Right lobe of liver (tissue), 6 donors: ENCODE data around the gene LONP2. TPM values are rescaled to one million over a fixed set of nuclear protein-coding genes. Genes with fewer than 3 reads are reported as not detected.

Experiments used
- ATAC-seq, 4 donors: fragments of 200-7000 bp; cut with Tn5 transposase; one replicate each; pipeline ENCODE4 v1.9.1; 2020; ENCODE audit warnings: mild to moderate bottlenecking in 4 of 4, moderate library complexity in 4 of 4
- DNase-seq, 3 donors: peaks; one replicate each; pipeline ENCODE4 v3.0.0-alpha.2; 2020
- H3K27ac ChIP-seq, 3 donors: fragments of 200-600 bp; one replicate each; pipeline ENCODE4 v1.8.0; 2022
- H3K27me3 ChIP-seq, 2 donors: fragments of 200-600 bp; one replicate each; pipeline ENCODE4 v1.8.0; 2022
- H3K36me3 ChIP-seq, 4 donors: fragments of 200-600 bp; sonication (generic) in 1 of 4; one replicate each; pipeline versions ENCODE4 v1.5.1 to v1.8.0; 2017 to 2022; ENCODE audit warnings: control low read depth in 1 of 4
- H3K4me1 ChIP-seq, 4 donors: fragments of 200-600 bp; sonication (generic) in 1 of 4; one replicate each; pipeline versions ENCODE4 v1.5.1 to v1.8.0; 2017 to 2022; ENCODE audit warnings: control low read depth in 1 of 4
- H3K4me3 ChIP-seq, 3 donors: fragments of 200-600 bp; one replicate each; pipeline ENCODE4 v1.8.0; 2022
- H3K9me3 ChIP-seq, 4 donors: fragments of 200-600 bp; sonication (generic) in 1 of 4; one replicate each; pipeline versions ENCODE4 v1.5.1 to v1.8.0; 2017 to 2022; ENCODE audit warnings: control low read depth in 1 of 4
- CTCF ChIP-seq, 4 donors: fragments of 200-600 bp in 3 of 4; fragments of 450-650 bp in 1 of 4; IDR thresholded peaks; one replicate each; pipeline versions ENCODE4 v1.5.1 to v1.8.0; 2016 to 2022; ENCODE audit warnings: antibody characterized with exemption in 4 of 4, mild to moderate bottlenecking in 2 of 4
- POLR2A ChIP-seq: fragments of 450-650 bp; IDR thresholded peaks from one replicate; pipeline ENCODE4 v1.6.1; 2017; ENCODE audit warnings: antibody characterized with exemption, mild to moderate bottlenecking
- WGBS: methylation state at CpG from one replicate; pipeline ENCODE4 v1.1.6; 2018; ENCODE audit warnings: low coverage, low lambda C conversion rate; ENCODE audit not compliant: insufficient coverage; ENCODE audit errors: missing lambda C conversion rate; 5-methylcytosine and 5-hydroxymethylcytosine counted together
- intact Hi-C, 2 donors: fragments of 100-400 bp; cut with DNase I; formaldehyde crosslinking; loops; one replicate each; pipeline versions ENCODE4 v1.11.2 to v1.14.1; 2022
- total RNA-seq, 6 experiments: library from RNA; depleted of rRNA in 2 of 6; stranded (reverse); fragments of >200 nt in 2 of 6; fragmentation: NEBNext Ultra II Directional in 3 of 6; extraction: Animal tissue kit (Norgen Biotek cat#: 25700) in 3 of 6; gene quantifications; one replicate each; pipeline versions ENCODE4 v1.1.0 to v1.2.4, GENCODE V29; 2016 to 2023
- donor health status: DM: no; HTN: yes; CAD: no.
- donor health status: DM: no; HTN: no; CAD: no.
- donor health status: DM: no; HTN: no; CAD: no.
- donor health status: DM: no; HTN: yes; CAD: no.
- donor health status: DM: no; HTN: yes; CAD: no.

Gene LONP2
- total RNA-seq, 6 experiments from 2014 or later = 102 to 164 (median 153) TPM

DNA sequence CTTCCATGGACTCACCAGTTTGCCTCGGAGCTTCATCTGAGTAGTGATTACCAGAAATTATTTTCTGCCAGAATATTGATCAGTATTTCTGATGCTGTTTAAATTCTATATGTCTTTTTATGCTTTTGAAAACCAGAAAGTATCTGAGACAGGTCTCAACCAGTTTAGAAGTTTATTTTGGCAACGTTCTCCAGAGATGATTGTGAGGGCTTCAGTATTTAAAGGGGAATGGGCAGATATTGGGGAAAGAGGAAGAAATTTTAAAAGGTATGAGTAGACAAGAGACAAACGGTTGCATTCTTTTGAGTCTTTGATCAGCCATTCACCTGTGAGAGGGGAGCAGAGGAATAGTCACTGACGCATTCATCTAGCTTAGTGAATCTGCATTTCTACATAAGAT, 47.7 kb downstream of the LONP2 start:
- no peak for TF ChIP-seq POLR2A
- no peak for TF ChIP-seq CTCF (IDR thresholded peaks at IDR 0.05)
- 79% methylated on average over 4 of the region's 4 CpGs for WGBS
- Histone ChIP-seq H3K9me3 (no peaks in the 10 kb centered on the region), H3K4me1 (no peaks in the 10 kb centered on the region), H3K27me3 (no peaks in the 10 kb centered on the region), H3K4me3 (no peak overlapping the region), H3K27ac (no peak overlapping the region), H3K36me3 (peaks cover 0 to 53% (median 25%) of the 10 kb centered on the region in 4 donors)
- ATAC-seq (no peak), DNase-seq (no peak)
- intact Hi-C loops = no loop called here

- TF ChIP-seq POLR2A = no peak
- TF ChIP-seq CTCF (IDR thresholded peaks at IDR 0.05) = no peak
- H3K27me3 ChIP-seq = no peaks in the 10 kb centered on the region
- 46% methylated on average over 2 of the region's 2 CpGs for WGBS
- no peak for ATAC-seq
- no peak for DNase-seq
- no peaks in the 10 kb centered on the region for H3K4me1 ChIP-seq
- intact Hi-C loops = no loop called here
- no peak overlapping the region for H3K4me3 ChIP-seq
- H3K9me3 ChIP-seq = no peaks in the 10 kb centered on the region
- H3K36me3 ChIP-seq = peaks cover 0 to 53% (median 31%) of the 10 kb centered on the region in 4 donors
- peak overlapping the region in 1 of 3 donors; percentile 10 for H3K27ac ChIP-seq
Measured at GRCh38 chr16:48292452-48292851, 48.4 kb downstream of the LONP2 start.

GRCh38 chr16:48294724-48295123, 50.6 kb downstream of the LONP2 start:
- H3K27me3 ChIP-seq = no peaks in the 10 kb centered on the region
- H3K4me1 ChIP-seq = peaks cover 0 to 11% (median 2%) of the 10 kb centered on the region in 4 donors
- H3K9me3 ChIP-seq = no peaks in the 10 kb centered on the region
- TF ChIP-seq POLR2A = no peak
- TF ChIP-seq CTCF (IDR thresholded peaks at IDR 0.05) = no peak
- intact Hi-C loops = no loop called here
- H3K4me3 ChIP-seq = no peak overlapping the region
- peaks cover 0 to 50% (median 34%) of the 10 kb centered on the region in 4 donors for H3K36me3 ChIP-seq
- DNase-seq = no peak
- no peak overlapping the region for H3K27ac ChIP-seq
- 89% methylated on average over 1 of the region's 1 CpG for WGBS
- ATAC-seq = no peak

DNA sequence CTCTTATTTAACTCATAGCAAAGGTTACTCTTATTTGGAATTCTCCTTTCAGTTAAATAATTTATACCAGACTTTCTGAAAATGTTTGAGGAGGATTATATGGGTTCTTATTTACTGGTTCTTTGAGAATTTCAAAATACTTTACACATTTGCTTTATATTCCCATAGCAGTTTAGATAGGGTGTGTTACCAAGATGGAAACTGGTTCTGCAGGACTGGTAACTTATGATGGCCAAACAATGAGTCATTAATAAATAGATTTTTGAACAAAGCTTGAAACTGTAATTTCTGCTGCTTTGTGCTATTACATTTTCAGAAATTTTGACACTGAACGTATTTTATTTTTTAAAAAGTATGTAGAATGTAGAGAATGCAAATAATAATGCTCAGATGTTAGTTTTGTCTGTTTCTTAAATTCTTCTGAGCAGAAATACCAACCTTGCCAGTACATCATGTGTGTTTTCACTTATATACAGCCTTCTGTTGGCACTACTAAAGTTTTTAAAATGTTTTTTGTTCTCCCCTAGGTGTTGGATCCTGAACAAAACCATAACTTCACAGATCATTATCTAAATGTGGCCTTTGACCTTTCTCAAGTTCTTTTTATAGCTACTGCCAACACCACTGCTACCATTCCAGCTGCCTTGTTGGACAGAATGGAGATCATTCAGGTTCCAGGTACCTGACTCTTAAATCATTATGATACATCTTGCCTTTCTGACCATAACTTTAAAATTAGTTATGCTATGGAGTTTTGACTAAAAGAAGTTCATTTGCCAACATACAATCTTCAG, 51.6 kb downstream of the LONP2 start:
- no peak overlapping the region for H3K27ac ChIP-seq
- ATAC-seq = no peak
- peaks cover 0 to 45% (median 31%) of the 10 kb centered on the region in 4 donors for H3K36me3 ChIP-seq

More for the DNA sequence above, 51.6 kb downstream of the LONP2 start:
- no peak overlapping the region for H3K4me3 ChIP-seq
- H3K27me3 ChIP-seq = no peaks in the 10 kb centered on the region
- intact Hi-C loops = no loop called here
- H3K4me1 ChIP-seq = peaks cover 0 to 20% (median 7%) of the 10 kb centered on the region in 4 donors
- 100% methylated on average over 1 of the region's 1 CpG for WGBS
- TF ChIP-seq CTCF (IDR thresholded peaks at IDR 0.05) = no peak
- no peak for TF ChIP-seq POLR2A
- no peak for DNase-seq
- no peaks in the 10 kb centered on the region for H3K9me3 ChIP-seq
